T47D (cell line): ENCODE results near the gene CCDC117.
"Not testable (repeated sequence)": the region's sequence is repeated elsewhere in the genome, so short reads cannot be mapped to it uniquely, and the experiment has no call there.

Experiments
- DNase-seq, 2 experiments: peaks; one replicate each; pipeline versions ENCODE4 v3.0.0 to v3.0.0-alpha.2; 2011 to 2012; ENCODE audit warnings: low read depth in 1 of 2, low spot score in 1 of 2
- JUND ChIP-seq: IDR thresholded peaks from 2 replicates; pipeline ENCODE4 v1.6.1; 2012; ENCODE audit warnings: low read depth
- in situ Hi-C: cut with HindIII; loops from 2 replicates; pipeline ENCODE4 v1.10.0; 2016; ENCODE audit warnings: low sequenced_read_pairs, low pct_unique_long_range_greater_than_20kb

The CCDC117 gene, protein sequence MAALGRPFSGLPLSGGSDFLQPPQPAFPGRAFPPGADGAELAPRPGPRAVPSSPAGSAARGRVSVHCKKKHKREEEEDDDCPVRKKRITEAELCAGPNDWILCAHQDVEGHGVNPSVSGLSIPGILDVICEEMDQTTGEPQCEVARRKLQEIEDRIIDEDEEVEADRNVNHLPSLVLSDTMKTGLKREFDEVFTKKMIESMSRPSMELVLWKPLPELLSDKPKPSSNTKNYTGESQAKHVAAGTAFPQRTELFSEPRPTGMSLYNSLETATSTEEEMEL

DNA sequence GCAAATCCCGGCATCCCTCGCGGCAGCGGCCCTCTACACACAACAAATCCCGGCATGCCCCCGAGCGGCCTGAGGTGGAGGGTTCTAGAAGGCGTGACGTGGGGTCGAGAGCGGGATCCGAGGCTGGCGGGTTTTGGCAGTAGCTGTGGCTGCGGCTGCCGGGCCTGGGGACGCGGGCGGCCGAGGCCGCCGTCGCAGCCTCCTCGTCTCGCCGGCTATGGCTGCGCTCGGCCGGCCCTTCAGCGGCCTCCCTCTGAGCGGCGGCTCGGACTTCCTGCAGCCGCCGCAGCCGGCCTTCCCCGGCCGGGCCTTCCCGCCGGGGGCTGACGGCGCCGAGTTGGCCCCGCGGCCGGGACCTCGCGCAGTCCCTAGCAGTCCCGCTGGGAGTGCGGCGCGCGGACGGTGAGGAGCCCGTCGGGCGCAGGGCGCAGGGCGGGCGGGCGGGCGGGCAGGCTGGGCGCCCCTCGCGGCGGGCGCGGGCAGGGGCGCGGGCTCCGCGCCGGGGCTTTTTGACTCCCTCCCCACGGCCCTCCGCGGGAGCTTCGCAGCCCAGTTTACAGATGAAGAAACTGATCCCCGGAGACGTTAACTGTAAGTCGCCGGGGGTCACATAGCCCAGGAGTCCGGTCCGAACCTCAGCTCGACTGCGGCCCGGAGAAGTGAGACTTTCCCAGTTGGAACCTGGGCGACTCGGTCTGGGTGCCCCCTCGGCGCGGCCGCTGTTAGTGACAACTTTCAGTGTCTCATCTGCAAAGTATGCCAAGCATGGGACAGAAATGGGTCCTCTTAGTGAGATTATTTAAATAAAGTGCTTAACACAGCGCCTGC, at the start of gene CCDC117:
TSS of gene CCDC117 (plus strand) at position 63 of the 828 bp plus-strand sequence. CDS start at position 218, 155 bp downstream.
- in situ Hi-C loops: no loop called here
- no peak for TF ChIP-seq JUND
- DNase-seq: peak; percentile 85 to 92

DNA sequence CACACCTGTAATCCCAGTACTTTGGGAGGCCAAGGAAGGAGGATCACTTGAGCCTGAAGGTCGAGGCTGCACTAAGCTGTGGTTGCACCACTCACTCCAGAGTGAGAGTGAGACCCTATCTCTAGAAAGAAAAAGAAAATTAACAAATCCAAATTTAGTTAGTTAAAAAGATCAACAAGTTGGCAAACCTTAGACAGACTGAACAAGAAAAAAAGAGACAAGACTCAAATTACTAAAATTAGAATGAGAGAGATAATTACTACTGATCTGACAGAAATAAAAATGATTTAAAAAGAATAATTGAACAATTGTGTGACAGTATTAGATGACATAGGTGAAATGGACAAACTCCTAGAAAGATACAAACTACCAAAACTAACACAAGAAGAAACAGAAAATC, 44.5 kb upstream of the CCDC117 start:
- no peak for TF ChIP-seq JUND
- in situ Hi-C loops: no loop called here
- no peak for DNase-seq

DNA sequence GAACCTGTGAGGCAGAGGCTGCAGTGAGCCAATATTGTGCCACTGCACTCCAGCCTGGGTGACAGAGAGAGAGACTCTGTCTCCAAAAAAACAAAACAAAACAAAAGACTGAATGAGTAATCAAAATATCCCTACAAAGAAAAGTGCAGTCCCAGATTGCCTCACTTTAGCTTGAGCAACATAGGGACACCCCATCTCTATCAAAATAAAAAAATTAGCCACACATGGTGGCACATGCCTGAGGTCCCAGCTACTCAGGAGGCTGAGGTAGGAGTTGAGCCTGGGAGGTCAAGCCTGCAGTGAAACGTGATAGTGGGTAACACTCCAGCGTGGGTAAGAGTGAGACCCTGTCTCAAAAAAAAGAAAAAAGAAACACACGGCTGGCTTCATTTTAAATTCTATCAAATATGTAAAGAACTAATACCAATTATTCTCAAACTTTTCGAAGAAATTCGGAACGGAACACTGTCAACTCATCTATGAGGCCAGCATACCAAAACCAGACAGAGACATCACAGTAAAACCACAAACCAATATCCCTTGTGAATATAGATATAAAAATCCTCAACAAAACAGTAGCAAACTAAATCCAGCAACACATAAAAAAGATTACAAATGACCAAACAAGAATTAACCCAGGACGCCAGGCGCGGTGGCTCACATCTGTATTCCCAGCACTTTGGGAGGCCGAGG, 43.7 kb upstream of the CCDC117 start:
- no peak for DNase-seq
- TF ChIP-seq JUND: no peak
- in situ Hi-C loops: no loop called here

DNA sequence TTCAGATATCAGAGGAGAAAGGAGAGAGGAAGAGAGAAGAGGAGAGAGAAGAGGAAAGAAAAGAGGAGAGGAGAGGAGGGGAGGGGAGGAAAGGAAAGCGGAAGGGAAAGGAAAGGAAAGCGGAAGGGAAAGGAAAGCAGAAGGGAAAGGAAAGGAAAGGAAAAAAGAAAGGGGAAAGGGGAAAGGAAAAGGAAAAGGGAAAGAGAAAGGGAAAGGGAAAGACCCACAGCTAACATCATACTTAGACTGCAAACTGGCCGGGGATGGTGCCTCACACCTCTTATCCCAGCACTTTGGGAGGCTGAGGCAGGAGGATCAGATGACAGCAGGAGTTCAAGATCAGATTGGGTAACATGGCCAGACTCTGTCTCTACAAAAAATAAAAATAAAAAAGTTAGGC, 42.3 kb upstream of the CCDC117 start:
- no peak for DNase-seq
- TF ChIP-seq JUND: no peak
- in situ Hi-C loops: no loop called here

DNA sequence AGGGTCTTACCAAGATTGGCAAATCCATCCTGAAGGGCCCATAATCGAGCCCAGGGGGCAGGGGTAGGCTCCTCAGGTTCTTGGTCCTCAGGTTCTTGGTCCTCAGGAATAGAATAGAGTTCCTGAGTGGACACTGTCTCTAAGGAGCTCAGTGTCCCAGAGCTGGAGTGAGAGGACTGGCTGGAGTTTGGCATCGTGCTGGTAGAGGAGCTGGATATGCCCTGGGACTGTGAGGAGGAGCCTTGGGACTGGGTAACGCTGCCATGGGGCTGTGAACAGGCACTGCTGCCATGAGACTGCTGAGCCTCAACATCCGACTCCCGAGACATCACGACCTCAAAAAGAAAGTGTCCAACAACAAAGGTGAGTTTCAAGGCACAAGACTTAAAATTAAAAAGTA, 38.1 kb upstream of the CCDC117 start:
- DNase-seq: no peak
- TF ChIP-seq JUND: no peak
- in situ Hi-C loops: no loop called here

DNA sequence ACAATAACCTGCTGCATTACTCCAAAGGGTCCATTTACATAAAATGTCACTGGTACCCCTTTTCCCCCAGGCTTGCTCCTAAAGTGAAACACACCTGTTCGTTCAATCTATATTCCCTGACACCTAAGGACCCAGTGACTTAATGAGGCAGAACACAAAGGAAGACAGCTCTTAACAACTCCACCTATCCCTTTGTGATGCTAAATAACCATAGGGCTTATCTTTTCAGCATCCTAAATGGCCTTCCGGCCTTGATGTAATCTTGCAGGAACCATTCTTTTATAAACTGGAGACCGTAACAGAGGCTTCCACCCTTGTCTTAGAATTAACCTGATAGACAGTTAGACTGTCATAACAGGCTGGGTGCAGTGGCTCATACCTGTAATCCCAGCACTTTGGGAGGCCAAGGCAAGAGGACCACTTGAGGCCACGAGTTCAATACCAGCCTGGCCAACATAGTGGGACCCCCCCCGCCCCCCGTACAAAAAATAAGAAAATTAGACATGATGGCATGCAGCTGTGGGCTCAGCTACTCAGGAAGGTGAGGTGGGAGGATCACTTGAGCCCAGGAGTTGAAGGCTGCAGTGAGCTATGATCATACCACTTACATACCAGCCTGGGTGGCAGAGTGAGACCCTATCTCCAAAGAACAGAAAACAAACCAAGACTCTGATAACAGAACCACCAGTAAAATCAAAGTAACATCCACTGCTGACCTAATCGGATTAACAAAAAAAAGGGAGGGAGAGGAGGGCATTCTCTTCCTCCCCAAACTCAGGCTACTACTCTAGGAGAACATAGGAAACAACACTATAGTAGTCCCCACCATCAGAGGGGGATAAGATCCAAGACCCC, 36.0 kb upstream of the CCDC117 start:
- DNase-seq: no peak
- in situ Hi-C loops: no loop called here
- TF ChIP-seq JUND: no peak

DNA sequence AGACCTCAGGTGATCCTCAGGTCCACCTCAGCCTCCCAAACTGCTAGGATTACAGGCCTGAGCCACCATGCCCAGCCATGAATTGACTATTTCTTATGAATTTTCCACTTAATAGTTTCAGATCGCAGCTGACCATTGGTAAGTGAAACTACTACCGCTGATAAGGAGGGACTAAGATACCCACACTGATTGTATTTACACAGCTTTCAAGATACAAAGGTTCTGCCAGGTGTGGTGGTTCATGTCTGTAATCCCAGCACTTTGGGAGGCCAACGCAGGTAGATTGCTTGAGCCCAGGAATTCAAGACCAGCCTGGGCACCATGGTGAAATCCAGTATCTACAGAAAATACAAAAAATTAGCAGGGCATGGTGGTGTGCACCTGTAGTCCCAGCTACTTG, 34.8 kb upstream of the CCDC117 start:
- in situ Hi-C loops: no loop called here
- DNase-seq: no peak
- no peak for TF ChIP-seq JUND

DNA sequence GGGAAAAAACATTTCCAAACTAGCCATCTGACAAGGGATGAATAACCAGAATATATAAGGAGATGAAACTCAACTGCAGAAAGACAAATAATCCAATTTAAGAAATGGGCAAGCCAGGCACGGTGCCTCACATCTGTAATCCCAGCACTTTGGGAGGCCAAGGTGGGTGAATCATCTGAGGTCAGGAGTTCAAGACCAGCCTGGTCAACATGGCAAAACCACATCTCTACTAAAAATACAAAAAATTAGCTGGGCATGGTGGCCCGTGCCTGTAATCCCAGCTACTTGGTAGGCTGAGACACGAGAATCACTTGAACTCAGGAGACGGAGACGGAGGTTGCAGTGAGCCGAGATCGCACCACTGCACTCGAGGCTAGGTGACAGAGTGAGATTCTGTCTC, 33.6 kb upstream of the CCDC117 start:
- DNase-seq, in situ Hi-C loops: not testable (repeated sequence)

DNA sequence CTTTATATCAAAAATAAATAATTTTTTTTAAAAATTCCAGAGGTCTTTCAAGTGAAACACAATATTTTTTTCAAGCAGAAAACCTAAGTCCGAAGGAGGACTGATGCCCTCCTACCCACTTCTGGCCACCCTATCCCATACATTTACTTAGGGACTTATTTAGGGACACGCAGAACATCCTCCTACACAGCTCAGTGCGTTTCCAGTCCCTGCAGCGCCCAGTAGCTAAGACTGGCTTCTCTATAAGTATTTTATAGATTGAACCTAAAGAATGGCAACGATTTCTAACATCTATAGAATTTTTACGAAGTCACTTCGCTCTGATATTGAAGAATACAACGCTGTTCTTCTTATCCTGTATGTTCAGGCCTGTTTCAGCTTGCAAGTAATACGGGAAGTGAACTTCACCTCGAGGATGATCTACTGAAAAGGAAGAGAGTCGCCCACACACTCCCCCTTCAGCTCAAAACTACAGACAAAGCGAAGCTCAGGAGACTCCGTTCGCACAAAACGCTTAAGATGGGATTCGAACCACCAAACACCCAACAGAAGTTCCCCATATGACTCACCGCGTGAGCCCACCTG, 31.2 kb upstream of the CCDC117 start:
- no peak for TF ChIP-seq JUND
- DNase-seq: no peak
- in situ Hi-C loops: no loop called here

DNA sequence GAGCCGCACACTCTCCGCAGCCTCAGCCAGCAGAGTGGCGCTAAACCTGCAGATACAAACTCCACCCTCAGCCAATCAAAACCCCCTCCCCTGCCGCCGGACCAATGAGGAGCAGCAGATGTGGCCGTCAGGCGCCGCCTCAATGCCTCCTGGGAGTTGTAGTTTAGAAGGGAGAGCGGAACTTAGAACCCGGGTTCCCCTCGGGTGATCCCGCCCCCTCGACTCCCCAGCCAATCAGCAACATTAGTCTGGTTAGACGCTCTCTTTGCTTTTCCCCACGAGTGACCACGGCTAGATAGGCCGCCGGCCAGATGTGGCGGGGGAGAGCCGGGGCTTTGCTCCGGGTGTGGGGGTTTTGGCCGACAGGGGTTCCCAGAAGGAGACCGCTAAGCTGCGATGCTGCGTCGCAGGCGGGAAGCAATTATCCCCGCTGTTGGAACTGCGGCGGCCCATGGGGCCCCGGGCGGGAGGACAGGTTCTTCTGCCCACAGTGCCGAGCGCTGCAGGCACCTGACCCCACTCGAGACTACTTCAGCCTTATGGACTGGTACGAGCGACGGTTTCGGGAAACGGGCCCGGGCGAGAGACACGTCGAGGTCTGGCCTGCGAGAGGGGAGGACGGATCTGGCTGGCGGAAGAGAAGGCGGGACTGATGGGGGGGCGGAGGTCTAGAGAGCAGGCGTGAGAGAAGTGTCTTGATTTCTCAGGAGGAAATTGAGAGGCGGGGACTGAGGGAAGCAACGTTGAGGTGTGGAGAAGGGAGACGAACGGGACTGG, 30.5 kb upstream of the CCDC117 start, which contains the start of the genes CHEK2 and HSCB:
TSS of gene CHEK2 (minus strand) at position 36 of the 777 bp plus-strand sequence. CDS start 7,099 bp downstream, outside the sequence.
TSS of gene HSCB (plus strand) at position 255 of the 777 bp plus-strand sequence. CDS start at position 312, 57 bp downstream.
- in situ Hi-C loops: no loop called here
- TF ChIP-seq JUND: no peak
- peak; percentile 61 to 98 for DNase-seq

DNA sequence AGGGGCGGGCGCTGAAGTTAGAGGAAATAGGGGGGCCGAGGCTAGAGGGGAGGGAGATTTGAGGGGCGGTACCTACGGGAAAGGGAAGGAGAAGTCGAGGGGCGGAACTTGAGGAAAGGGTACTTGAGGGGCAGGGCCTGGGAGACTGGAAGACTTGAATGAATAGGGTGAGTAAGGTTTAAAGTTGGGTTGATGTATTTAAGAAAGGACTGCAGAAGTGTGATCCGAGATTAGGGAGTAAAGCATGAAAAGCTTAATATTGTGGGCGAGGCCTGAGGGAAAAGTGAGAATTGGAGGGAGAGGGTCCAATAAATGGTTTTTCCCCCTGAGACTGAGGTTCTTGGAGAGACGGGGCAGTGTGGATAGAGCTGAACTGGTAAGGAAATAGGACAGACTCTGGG, 29.9 kb upstream of the CCDC117 start:
- no peak for TF ChIP-seq JUND
- in situ Hi-C loops: no loop called here
- no peak for DNase-seq
